GM21528 (cell line): ENCODE results near the gene LEFTY2.
A peak's percentile ranks its signal among the peaks of the same experiment; 100 is the strongest.
"Not testable (repeated sequence)": the region's sequence is repeated elsewhere in the genome, so short reads cannot be mapped to it uniquely, and the experiment has no call there.

Experiments
- ATAC-seq: cut with Tn5 transposase; IDR thresholded peaks from one replicate; pipeline ENCODE4 v1.9.1; 2021; ENCODE audit warnings: mild to moderate bottlenecking, moderate library complexity; ENCODE audit not compliant: unreplicated experiment, low FRiP score

LEFTY2 gene

DNA sequence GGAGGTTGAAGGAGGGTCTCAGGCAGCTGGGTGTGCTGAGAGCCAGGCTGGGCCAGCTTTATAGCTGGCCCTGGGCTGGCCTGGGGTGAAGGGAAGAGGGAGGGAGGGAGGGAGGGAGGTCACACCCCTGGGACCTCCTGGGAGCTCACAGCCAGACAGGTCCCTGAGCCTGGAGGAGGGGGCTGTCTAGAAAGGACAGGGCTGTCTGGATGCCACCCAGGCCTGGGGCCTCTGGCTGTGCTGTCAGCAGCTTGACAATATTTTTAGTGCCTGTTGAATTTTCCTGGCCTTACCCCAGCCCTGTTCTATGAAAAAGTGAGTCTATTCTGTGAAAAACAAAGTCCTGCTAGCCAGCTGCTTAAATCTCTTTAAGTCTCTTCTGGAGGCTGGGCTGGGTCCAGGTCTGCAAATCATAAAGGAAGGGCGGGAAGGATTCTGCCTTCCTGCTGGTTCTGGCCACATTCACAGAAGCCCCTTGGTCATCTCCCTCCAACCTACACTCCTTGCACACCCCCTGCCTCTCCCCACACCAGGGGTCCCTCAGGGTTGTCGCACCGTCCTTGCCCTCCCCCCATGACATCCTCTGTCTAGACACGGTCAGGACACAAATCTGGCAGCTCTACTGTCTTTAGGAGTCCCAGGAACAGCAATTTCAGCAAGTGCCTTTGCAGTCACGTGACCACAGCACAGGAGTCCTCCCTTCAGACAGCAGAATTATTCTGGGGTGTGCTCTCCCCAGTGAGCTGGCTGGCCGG, at the start of gene LEFTY2:
Gene LEFTY2 (minus strand): TSS at position 34 of the 755 bp plus-strand sequence. CDS start 80 bp downstream, outside the sequence.
- no peak for ATAC-seq

DNA sequence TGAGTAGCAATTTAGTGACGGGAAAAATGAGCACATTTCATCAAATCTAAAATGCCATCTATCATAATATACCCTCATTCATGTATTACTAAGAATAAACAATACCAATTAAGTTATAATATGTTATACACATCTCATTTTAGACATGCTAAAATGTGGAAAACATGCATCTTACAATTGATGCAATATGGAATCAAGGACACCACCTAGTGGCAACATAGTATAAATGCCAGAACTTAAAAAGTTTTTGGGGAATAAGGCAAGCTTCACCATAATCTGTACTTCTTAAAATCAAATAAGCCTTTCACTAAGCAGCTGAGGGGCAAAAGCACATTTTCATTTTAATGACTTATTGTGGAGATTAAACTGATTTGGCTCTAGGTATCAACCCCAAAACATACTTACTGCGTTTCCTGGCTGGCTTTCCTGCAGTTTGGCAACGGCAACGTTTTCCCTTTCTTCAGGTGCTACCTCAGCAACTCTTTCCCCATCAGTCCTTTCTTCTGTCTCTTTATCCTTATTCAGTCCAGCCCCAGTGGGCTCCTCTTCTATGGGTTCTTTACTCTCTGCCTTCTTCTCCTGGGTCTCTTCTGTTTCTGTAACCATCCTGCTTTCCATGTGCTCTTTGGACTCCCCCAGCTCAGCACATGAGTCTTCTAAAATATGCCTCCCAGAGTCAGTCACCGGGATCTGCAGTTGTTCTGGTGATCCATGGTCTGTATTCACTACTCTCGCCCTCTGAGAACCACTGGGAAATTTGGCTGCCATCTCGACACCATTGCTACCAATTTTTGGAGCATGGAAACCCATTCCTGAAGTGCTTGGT, 46.7 kb upstream of the LEFTY2 start:
- ATAC-seq, result no peak

DNA sequence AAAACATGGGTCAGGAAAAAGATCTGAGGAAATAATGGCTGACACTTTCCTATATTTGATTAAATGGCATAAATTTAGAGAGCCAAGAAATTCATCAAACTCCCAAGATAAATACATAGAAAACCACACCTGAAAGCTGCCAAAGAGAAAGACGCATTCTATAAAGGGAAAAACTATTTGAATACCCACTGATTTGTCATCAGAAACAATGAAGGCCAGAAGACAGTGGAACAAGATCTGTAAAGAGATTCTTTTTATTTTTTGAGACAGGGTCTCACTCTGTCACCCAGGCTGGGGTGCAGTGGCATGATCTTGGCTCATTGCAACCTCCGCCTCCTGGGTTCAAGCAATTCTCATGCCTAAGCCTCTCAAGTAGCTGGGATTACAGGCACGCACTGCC, 40.7 kb upstream of the LEFTY2 start:
- no peak for ATAC-seq

DNA sequence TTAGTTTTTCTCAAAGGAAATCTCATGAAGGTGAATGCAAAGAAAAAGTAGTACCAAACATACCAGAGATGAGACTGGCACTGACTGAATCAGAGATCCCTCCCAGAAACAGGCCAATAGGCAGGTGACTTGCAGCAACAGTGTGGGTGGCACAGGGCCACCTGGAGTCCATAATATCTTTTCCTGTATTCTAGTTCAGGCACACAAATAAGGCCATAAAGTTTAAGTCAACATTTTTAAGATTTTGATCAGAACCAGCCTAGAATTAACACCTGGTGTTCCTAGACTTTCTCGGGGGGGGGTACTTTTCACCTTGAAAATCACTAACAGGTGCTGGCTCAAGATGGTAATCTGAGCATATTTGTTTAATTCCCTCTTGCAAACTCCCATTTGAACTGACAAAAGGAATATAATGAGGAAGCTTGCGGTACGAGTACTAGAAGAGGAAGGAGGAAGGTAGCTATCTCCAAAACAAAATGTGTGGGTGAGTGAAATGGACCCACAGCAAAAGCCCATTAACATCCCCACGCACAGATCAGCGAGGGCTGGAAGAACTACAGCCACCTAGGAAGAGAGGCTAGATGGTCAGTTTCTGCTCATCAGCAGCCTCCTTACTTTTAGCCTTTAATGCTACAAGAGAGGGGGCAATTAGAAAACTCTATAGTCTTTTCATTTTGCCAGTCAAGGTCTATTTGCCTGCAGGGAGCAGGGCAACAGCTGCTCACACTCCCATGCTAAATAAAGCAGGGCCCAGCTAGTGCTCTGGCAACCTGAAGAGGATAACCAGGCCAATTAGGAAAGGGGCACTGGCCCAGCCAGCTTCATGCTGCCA, 39.2 kb upstream of the LEFTY2 start:
- ATAC-seq, result no peak

- no peak for ATAC-seq
These were observed 38.4 kb upstream of the LEFTY2 start for GRCh38 chr1:225979421-225979820.

- no peak for ATAC-seq
These were observed 37.1 kb upstream of the LEFTY2 start for GRCh38 chr1:225977937-225978748.

GRCh38 chr1:225975146-225975545, 34.1 kb upstream of the LEFTY2 start:
- ATAC-seq, result not testable (repeated sequence)

- no peak for ATAC-seq
These were observed 33.4 kb upstream of the LEFTY2 start for GRCh38 chr1:225974454-225974853.

GRCh38 chr1:225973158-225973557, 32.1 kb upstream of the LEFTY2 start:
- no peak for ATAC-seq

GRCh38 chr1:225972344-225973152, 31.5 kb upstream of the LEFTY2 start:
- no peak for ATAC-seq

GRCh38 chr1:225970592-225971157, 29.7 kb upstream of the LEFTY2 start:
- ATAC-seq, result not testable (repeated sequence)

- ATAC-seq, result not testable (repeated sequence)
These were observed 28.7 kb upstream of the LEFTY2 start for GRCh38 chr1:225969751-225970150.

GRCh38 chr1:225965231-225965630, 24.2 kb upstream of the LEFTY2 start:
- no peak for ATAC-seq

DNA sequence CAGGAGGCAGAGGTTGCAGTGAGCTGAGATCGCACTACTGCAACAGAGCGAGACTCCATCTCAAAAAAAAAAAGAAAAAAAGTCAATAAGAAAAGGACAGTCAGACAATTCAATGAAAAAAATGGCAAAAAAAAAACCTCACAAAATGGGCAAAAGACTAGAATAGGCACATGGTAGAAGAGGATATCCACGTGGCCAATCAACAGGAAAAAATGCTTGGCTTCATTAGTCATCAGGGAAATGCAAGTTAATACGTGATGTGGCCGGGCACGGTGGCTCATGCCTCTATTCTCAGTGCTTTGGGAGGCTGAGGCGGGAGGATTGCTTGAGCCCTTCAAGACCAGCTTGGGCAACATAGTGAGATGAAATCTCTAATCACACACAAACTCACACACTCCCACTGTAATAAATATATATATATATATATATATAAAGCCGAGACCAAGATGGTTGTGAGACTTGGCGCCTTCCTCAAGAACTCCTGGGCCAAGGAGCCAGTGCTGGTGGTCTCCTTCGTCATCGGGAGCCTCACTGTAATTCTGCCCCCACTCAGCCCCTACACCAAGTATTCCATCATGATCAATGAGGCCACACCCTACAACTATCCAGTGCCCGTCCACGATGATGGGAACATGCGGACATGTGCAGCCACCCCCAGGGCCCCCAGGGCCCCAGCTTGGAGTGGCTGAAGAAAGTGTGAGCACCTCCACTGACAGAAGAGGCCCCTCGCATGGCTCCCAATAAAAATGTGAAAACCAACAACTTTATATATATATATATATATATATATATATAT, 22.9 kb upstream of the LEFTY2 start:
- no peak for ATAC-seq

DNA sequence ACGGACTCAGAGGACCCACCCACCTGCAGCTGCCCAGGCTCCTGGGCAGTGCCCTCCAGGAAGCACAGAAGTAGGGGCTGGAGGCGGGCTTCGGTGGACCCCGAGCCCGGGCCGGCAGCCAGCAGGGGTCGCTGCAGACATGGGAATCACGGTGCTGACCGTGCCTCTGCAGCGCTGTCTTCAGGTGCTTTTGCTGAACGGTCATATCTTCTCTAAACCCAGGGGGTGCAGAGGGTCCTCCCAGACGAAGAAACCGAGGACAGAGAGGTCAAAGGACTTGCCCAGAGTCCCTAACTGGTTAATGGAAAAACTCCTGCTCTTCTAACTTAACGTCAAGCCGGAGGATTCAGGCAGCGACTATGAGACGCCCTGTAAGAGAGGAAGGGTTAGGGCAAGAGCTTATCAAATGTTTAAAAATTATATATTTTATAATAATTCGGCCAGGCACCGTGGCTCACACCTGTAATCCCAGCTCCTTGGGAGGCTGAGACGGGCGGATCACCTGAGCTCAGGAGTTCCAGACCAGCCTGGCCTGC, 21.5 kb upstream of the LEFTY2 start:
- peak; percentile 63 for ATAC-seq

DNA sequence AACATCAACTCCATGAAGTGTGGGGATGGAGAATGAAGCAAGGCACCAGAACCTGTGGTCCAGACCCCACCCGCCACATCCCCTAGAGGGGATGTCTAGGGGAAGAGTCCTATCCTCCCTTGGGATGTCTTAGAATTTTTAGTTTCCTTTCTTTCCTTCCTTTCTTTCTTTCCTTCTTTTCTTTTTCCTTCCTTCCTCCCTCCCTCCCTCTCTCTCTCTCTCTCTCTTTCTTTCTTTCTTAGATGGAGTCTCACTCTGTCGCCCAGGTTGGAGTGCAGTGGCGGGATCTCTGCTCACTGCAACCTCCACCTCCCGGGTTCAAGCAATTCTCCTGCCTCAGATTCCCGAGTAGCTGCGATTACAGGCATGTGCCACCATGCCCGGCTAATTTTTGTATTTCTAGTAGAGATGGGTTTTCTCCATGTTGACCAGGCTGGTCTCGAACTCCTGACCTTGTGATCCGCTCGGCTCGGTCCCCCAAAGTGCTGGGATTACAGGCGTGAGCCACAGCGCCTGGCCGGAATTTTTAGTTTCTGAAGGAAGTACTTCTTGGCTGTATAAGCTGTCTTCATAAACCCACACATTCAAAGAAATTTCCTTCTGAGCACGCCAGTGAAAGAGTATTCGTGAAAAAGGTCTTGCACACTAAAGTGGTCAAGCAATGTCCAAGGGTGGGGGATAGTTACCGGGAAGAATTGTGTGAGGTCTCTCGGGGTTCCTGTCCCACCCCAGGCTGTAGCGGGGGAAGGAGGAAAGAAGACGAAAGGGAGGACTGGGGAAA, 20.8 kb upstream of the LEFTY2 start:
- no peak for ATAC-seq

GRCh38 chr1:225958041-225958440, 17.0 kb upstream of the LEFTY2 start:
- ATAC-seq, result no peak
